ENCODE results near the gene IFT52.
"Not testable (repeated sequence)": the region's sequence is repeated elsewhere in the genome, so short reads cannot be mapped to it uniquely, and the experiment has no call there.

IFT52 gene

DNA sequence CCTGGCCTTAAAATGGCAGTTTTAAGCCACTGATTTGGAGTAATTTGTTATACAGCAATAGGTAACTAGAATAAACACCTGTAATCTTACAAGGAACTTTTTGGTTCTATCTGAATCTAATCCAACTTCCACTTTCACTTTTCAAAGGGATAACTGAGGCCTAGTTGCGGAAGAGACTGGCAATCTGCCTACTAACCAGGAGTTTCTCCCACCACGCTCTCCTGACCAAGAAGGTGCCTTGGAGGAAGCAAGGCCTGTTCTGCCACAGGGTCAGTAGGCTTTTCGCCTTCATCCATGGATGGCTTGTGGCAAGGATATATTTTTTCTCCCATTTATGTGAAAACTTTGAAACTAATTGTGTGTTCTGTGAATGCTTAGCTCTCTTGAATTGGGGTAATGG lies 63.2 kb downstream of the IFT52 start:
- DNase-seq (ENCODE audit: low spot score), result no peak
- TF ChIP-seq, protein P1, sequence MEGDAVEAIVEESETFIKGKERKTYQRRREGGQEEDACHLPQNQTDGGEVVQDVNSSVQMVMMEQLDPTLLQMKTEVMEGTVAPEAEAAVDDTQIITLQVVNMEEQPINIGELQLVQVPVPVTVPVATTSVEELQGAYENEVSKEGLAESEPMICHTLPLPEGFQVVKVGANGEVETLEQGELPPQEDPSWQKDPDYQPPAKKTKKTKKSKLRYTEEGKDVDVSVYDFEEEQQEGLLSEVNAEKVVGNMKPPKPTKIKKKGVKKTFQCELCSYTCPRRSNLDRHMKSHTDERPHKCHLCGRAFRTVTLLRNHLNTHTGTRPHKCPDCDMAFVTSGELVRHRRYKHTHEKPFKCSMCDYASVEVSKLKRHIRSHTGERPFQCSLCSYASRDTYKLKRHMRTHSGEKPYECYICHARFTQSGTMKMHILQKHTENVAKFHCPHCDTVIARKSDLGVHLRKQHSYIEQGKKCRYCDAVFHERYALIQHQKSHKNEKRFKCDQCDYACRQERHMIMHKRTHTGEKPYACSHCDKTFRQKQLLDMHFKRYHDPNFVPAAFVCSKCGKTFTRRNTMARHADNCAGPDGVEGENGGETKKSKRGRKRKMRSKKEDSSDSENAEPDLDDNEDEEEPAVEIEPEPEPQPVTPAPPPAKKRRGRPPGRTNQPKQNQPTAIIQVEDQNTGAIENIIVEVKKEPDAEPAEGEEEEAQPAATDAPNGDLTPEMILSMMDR (IDR thresholded peaks at IDR 0.05; ENCODE audit: extremely low read depth, missing control alignments), result no peak

DNA sequence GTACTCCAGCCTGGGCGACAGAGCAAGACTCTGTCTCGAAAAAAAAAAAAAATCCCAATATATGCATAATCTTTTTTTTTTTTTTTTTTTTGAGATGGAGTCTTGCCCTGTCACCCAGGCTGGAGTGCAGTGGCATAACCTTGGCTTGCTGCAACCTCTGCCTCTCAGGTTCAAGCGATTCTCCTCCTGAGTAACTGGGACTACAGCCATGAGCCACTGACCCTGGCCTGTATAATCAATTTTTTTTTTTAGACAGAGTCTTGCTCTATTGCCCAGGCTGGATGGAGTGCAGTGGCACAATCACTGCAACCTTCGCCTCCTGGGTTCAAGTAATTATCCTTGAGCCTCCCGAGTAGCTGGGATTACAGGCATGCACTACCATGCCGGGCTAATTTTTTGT lies 64.4 kb downstream of the IFT52 start:
- DNase-seq (ENCODE audit: low spot score), result not testable (repeated sequence)

DNA sequence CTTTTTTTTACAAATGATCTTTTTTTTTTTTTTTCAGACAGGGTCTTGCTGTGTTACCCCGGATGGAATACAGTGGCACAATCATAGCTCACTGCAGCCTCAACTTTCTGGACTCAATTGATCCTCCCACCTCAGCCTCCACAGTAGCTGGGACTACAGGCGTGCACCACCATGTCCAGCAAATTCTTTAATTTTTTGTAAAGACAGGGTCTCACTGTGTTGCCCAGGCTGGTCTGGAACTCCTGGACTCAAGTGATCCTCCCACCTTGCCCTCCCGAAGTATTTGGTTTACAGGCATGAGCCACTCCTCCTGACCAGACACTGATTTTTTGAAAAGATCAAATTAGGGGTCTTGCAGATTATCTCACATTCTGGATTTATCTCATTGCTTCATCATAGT lies 65.2 kb downstream of the IFT52 start:
- TF ChIP-seq, protein P1 (IDR thresholded peaks at IDR 0.05; ENCODE audit: extremely low read depth, missing control alignments), result no peak
- no peak for DNase-seq (ENCODE audit: low spot score)

DNA sequence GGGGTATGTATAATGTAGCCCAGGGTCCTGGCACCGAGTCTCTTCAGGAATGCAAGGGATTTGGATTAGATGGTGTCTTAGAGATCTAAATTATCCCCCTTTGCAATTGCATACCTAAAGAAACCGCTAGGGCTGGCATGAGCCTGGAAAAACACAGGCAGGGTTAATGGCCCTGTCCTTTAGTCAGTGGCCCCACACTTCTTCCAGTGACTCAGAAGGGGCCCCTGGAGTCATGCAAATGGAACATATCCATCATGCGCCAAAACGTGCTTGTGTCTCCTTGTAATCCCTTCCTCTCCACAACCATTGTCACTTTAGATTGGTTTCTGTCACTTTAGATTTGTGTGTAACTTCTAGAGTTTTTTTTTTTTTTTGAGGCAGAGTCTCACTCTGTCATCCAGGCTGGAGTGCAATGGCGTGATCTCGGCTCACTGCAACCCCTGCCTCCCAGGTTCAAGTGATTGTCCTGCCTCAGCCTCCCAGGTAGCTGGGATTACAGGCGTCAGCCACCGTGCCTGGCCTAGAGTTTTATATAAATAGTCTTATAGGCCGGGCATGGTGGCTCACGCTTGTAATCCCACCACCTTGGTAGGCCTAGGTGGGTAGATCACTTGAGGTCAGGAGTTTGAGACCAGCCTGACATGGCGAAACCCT lies 67.5 kb downstream of the IFT52 start:
- DNase-seq (ENCODE audit: low spot score), result no peak
- TF ChIP-seq, protein P1 (IDR thresholded peaks at IDR 0.05; ENCODE audit: extremely low read depth, missing control alignments), result no peak

DNA sequence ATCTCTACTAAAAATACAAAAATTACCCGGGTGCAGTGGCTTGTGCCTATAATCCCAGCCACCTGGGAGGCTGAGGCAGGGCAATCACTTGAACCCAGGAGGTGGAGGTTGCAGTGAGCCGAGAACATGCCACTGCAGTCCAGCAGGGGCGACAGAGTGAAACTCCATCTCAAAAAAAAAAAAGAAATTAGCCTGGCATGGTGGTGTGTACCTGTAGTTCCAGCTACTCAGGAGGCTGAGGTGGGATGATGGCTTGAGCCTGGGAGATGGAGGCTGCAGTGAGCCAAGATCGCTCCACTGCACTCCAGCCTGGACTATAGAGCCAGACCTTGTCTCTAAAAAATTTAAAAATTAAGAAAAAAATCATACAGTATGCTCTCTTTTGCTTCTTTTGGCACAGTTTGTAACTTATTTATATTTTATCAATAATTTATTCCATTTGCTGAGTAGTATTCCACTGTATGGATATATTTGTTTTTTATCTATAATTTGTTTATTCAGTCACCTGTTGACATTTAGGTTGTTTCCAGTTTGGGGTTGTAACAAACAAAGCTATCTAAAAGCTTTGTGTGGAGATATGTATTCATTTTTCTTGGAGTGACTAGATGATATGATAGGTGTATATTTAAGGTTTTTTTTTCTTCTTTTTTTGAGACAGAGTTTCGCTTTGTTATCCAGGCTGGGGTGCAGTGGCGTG lies 68.1 kb downstream of the IFT52 start:
- no peak for DNase-seq (ENCODE audit: low spot score)
- TF ChIP-seq, protein P1 (IDR thresholded peaks at IDR 0.05; ENCODE audit: extremely low read depth, missing control alignments), result no peak

DNA sequence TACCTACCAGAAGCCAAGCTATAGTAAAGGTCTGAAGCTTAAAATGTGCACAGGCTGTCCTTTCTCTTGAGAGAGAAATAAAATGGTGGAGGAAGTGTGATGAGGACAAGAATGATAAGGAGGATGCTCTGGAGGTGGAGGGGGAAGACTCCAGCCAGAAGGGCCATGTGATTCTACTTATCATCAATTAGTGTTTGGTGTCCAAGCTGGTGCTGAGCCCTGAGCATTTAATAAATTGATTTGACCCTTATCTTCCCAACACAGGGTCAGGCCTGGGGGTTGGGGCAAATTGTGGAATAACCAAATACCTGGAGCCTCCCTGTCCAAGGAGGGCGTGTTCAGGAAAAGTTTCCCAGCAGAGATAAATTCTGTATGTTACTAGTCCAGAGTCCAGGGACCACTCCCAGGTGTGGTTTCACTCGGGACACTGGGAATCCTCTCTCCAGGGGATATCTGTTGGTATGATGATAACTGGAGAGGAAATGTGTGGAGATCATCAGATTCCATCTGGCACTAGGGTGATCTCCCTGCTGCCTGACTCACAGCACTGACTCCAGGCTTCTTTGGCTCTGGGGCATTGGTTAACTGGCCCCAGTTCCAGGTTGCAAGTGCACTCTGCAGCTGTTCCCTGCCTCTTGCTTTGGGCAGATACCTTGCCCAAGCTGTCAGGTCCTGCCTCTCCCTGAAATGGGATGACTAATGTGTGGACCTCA lies 72.4 kb downstream of the IFT52 start:
- no peak for DNase-seq (ENCODE audit: low spot score)
- TF ChIP-seq, protein P1 (IDR thresholded peaks at IDR 0.05; ENCODE audit: extremely low read depth, missing control alignments), result no peak

DNA sequence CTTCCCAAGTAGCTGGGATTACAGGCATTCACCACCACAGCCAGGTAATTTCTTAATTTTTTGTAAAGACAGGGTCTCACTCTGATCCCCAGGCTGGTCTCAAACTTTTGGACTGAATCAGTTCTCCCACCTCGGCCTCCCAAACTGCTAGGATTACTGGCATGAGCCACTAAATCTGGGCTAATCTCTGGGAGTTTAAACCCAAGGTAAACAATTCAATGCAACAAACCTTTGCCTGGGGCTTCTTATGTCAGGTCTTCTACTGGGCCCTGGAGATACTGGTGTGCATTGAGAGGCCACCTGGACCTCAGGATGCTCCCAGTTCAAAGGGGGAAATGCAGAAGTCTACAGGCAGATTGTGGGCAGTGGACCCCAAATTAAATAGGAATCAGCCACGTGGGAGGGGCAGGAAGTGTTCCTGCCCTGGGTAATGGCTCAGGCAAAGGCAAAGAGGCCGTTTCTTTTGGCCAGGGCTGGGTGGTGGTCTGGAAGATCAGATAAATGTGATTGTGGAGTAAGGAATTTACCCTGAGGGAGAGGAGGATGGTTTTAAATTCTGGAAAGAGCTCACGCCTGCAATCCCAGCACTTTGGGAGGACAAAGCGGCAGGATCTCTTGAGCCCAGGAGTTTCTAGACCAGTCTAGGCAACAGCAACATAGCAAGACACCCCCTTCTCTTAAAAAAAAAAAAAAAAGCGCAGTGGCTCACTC lies 74.9 kb downstream of the IFT52 start:
- TF ChIP-seq, protein P1 (IDR thresholded peaks at IDR 0.05; ENCODE audit: extremely low read depth, missing control alignments), result no peak
- DNase-seq (ENCODE audit: low spot score), result no peak

Measured in GM20000 (cell line).